Glutamatergic neuron (in vitro differentiated cells): ENCODE results near the gene PIH1D1. TPM values are rescaled to one million over a fixed set of nuclear protein-coding genes. Genes with fewer than 3 reads are reported as not detected.

ENCODE experiments used
- DNase-seq: peaks from one replicate; pipeline ENCODE4 v3.0.0; 2022
- H3K27ac Mint-ChIP-seq: one replicate; pipeline ENCODE4 v1.8.0; 2020; ENCODE audit warnings: mild to moderate bottlenecking, mixed read lengths, inconsistent platforms; ENCODE audit not compliant: unreplicated experiment
- H3K27me3 Mint-ChIP-seq: one replicate; pipeline ENCODE4 v1.8.0; 2020; ENCODE audit warnings: mild to moderate bottlenecking, moderate library complexity, mixed read lengths, inconsistent platforms; ENCODE audit not compliant: unreplicated experiment
- H3K36me3 Mint-ChIP-seq: one replicate; pipeline ENCODE4 v1.8.0; 2020; ENCODE audit warnings: mild to moderate bottlenecking, mixed read lengths, inconsistent platforms; ENCODE audit not compliant: unreplicated experiment
- H3K4me1 Mint-ChIP-seq: one replicate; pipeline ENCODE4 v1.8.0; 2020; ENCODE audit warnings: mild to moderate bottlenecking, low read depth, mixed read lengths, inconsistent platforms; ENCODE audit not compliant: unreplicated experiment
- H3K4me3 Mint-ChIP-seq: one replicate; pipeline ENCODE4 v1.8.0; 2020; ENCODE audit warnings: mild to moderate bottlenecking, mixed read lengths, inconsistent platforms; ENCODE audit not compliant: unreplicated experiment
- H3K9me3 Mint-ChIP-seq: one replicate; pipeline ENCODE4 v1.8.0; 2020; ENCODE audit warnings: mild to moderate bottlenecking, moderate library complexity, mixed read lengths, inconsistent platforms; ENCODE audit not compliant: unreplicated experiment
- CTCF ChIP-seq: fragments of 200-600 bp; sonication (generic); IDR thresholded peaks from one replicate; pipeline ENCODE4 v1.5.0; 2021; ENCODE audit not compliant: partially characterized antibody, unreplicated experiment
- long read RNA-seq: library from polyadenylated mRNA; unstranded; transcript quantifications from one replicate; pipeline ENCODE4 v2.0.0, GENCODE V29; 2020; ENCODE audit not compliant: unreplicated experiment
- total RNA-seq: library from RNA; stranded (reverse); fragmentation: NEBNext Ultra II Directional; extraction: Animal tissue kit (Norgen Biotek cat#: 25700); gene quantifications from one replicate; pipeline ENCODE4 v1.2.1, GENCODE V29; 2021; ENCODE audit not compliant: unreplicated experiment

The PIH1D1 gene
- total RNA-seq: 104 TPM
- long read RNA-seq, transcript PIH1D1-201 (9 exons, 1,192 nt): major isoform, 57 of 80 reads
- long read RNA-seq, partial matches to known transcripts: 2 of 80 reads
- long read RNA-seq, other reads (novel, unspliced or antisense): 21 of 80 reads

DNA sequence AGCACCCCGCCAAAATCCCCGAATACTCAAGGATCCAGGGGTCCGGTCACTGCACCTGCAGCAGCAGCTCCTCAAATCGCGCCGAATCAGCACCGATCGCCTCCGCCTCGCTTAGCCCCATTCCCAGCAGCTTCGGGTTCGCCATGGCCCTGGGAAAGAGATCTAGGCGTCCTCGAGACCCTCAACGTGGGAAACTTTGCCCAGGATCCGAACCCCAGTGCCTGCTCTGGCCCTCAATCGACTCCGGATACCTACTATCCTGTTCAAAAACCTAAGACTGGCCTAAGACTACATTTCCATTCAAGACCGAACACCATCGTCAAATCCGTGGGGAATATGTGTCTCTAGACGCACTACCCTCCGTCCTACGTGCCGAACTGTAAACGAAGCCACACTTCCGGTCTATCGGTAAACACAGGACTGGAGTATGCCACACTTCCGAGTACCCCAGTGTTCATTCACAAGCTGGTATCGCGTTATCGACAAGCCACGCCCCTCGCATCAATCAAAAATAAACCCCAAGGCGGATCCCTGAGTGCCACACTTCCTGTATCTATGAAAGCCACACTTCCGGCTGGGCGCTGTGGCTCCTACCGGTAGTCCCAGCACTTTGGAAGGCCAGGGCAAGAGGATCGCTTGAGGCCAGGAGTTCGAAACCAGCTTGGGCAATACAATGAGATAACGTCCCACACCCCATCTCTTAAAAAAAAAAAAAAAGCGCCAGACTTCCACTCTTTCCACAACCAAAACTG is at the start of gene PIH1D1:
Gene PIH1D1, minus strand, starts transcription at position 385 of the 752 bp plus-strand sequence. Its CDS starts 240 bp downstream, at position 145.
- H3K27me3 Mint-ChIP-seq: peaks cover 3% of the 10 kb centered on the region
- no peak for TF ChIP-seq CTCF
- H3K27ac Mint-ChIP-seq: peak within 1 kb of the TSS; percentile 100
- peak within 1 kb of the TSS; percentile 100 for H3K4me3 Mint-ChIP-seq
- peak; percentile 88 for DNase-seq
- H3K4me1 Mint-ChIP-seq: peaks cover 10% of the 10 kb centered on the region
- H3K9me3 Mint-ChIP-seq: peaks cover 7% of the 10 kb centered on the region
- no peaks in the 10 kb centered on the region for H3K36me3 Mint-ChIP-seq

GRCh38 chr19:49499030-49499670 is 47.5 kb upstream of the PIH1D1 start:
- H3K4me3 Mint-ChIP-seq: peak overlapping the region; percentile 55
- H3K4me1 Mint-ChIP-seq: peaks cover 19% of the 10 kb centered on the region
- TF ChIP-seq CTCF: no peak
- no peak for DNase-seq
- H3K36me3 Mint-ChIP-seq: no peaks in the 10 kb centered on the region
- H3K9me3 Mint-ChIP-seq: peaks cover 13% of the 10 kb centered on the region
- H3K27me3 Mint-ChIP-seq: peaks cover 8% of the 10 kb centered on the region
- peak overlapping the region; percentile 72 for H3K27ac Mint-ChIP-seq

- peaks cover 8% of the 10 kb centered on the region for H3K27me3 Mint-ChIP-seq
- DNase-seq: no peak
- H3K9me3 Mint-ChIP-seq: peaks cover 13% of the 10 kb centered on the region
- no peak overlapping the region for H3K27ac Mint-ChIP-seq
- no peaks in the 10 kb centered on the region for H3K36me3 Mint-ChIP-seq
- TF ChIP-seq CTCF: no peak
- peaks cover 19% of the 10 kb centered on the region for H3K4me1 Mint-ChIP-seq
- peak overlapping the region; percentile 95 for H3K4me3 Mint-ChIP-seq
These were observed 46.9 kb upstream of the PIH1D1 start for GRCh38 chr19:49498475-49498874.

DNA sequence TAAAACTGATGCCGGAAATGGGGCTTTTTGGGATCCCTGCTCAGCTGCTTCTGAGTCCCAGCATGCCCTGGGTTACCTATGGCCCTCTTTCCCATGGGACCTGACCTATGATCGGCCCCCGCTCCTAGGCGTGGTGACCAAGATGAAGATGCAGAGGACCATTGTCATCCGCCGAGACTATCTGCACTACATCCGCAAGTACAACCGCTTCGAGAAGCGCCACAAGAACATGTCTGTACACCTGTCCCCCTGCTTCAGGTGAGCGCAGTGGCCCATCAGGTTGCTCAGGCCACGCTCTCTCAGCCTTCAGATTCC is 46.1 kb upstream of the PIH1D1 start:
- Mint-ChIP-seq H3K27ac (no peak overlapping the region), H3K4me3 (peak overlapping the region; percentile 95), H3K9me3 (peaks cover 13% of the 10 kb centered on the region), H3K4me1 (peaks cover 19% of the 10 kb centered on the region), H3K27me3 (peaks cover 11% of the 10 kb centered on the region), H3K36me3 (peaks cover 2% of the 10 kb centered on the region)
- DNase-seq: no peak
- no peak for TF ChIP-seq CTCF
